ENCODE measurements around the gene BABAM2. TPM values are rescaled to one million over a fixed set of nuclear protein-coding genes. Genes with fewer than 3 reads are reported as not detected.

BABAM2 gene
- total RNA-seq, 3 donors from 2014 or later: 34.8 to 42.4 (median 41.3) TPM

- ATAC-seq (no peak), DNase-seq (no peak)
- Histone ChIP-seq H3K4me3 (no peak overlapping the region), H3K4me1 (ENCODE audit: low read depth) (no peaks in the 10 kb centered on the region), H3K9me3 (no peaks in the 10 kb centered on the region), H3K36me3 (ENCODE audit: low read depth) (no peaks in the 10 kb centered on the region)
- no peak for TF ChIP-seq CTCF (IDR thresholded peaks at IDR 0.05)
- intact Hi-C loops (cut with DNase I, micrococcal nuclease): no loop called here
Observed at GRCh38 chr2:28046921-28047320, 156.4 kb downstream of the BABAM2 start.

GRCh38 chr2:28047681-28048080 is 157.2 kb downstream of the BABAM2 start:
- no peaks in the 10 kb centered on the region for H3K36me3 ChIP-seq (ENCODE audit: low read depth)
- no peak overlapping the region for H3K4me3 ChIP-seq
- no peak for TF ChIP-seq CTCF (IDR thresholded peaks at IDR 0.05)
- no peaks in the 10 kb centered on the region for H3K9me3 ChIP-seq
- H3K4me1 ChIP-seq (ENCODE audit: low read depth): no peaks in the 10 kb centered on the region
- intact Hi-C loops (cut with DNase I, micrococcal nuclease): no loop called here
- DNase-seq (no peak), ATAC-seq (no peak)

GRCh38 chr2:28048341-28048740 is 157.8 kb downstream of the BABAM2 start:
- Histone ChIP-seq H3K9me3 (no peaks in the 10 kb centered on the region), H3K4me3 (no peak overlapping the region), H3K36me3 (ENCODE audit: low read depth) (no peaks in the 10 kb centered on the region), H3K4me1 (ENCODE audit: low read depth) (no peaks in the 10 kb centered on the region)
- ATAC-seq (no peak), DNase-seq (no peak)
- TF ChIP-seq CTCF (IDR thresholded peaks at IDR 0.05): no peak
- intact Hi-C loops (cut with DNase I, micrococcal nuclease): no loop called here

GRCh38 chr2:28049416-28049815 is 158.9 kb downstream of the BABAM2 start:
- Histone ChIP-seq H3K4me1 (ENCODE audit: low read depth) (no peaks in the 10 kb centered on the region), H3K4me3 (no peak overlapping the region), H3K36me3 (ENCODE audit: low read depth) (no peaks in the 10 kb centered on the region), H3K9me3 (no peaks in the 10 kb centered on the region)
- TF ChIP-seq CTCF (IDR thresholded peaks at IDR 0.05): no peak
- ATAC-seq: no peak
- intact Hi-C loops (cut with DNase I, micrococcal nuclease): no loop called here
- no peak for DNase-seq

- intact Hi-C loops (cut with DNase I, micrococcal nuclease): no loop called here
- Histone ChIP-seq H3K4me1 (ENCODE audit: low read depth) (no peaks in the 10 kb centered on the region), H3K9me3 (no peaks in the 10 kb centered on the region), H3K36me3 (ENCODE audit: low read depth) (no peaks in the 10 kb centered on the region), H3K4me3 (no peak overlapping the region)
- TF ChIP-seq CTCF (IDR thresholded peaks at IDR 0.05): no peak
- no peak for ATAC-seq
- DNase-seq: no peak
Observed at GRCh38 chr2:28049899-28050298, 159.4 kb downstream of the BABAM2 start.

GRCh38 chr2:28052691-28053090 is 162.2 kb downstream of the BABAM2 start:
- Histone ChIP-seq H3K9me3 (no peaks in the 10 kb centered on the region), H3K4me1 (ENCODE audit: low read depth) (no peaks in the 10 kb centered on the region), H3K4me3 (no peak overlapping the region), H3K36me3 (ENCODE audit: low read depth) (no peaks in the 10 kb centered on the region)
- ATAC-seq (no peak), DNase-seq (no peak)
- intact Hi-C loops (cut with DNase I, micrococcal nuclease): no loop called here
- TF ChIP-seq CTCF (IDR thresholded peaks at IDR 0.05): no peak

All from mucosa of descending colon (tissue), 3 donors.